ENCODE data around the gene C2CD4A. TPM values are rescaled to one million over a fixed set of nuclear protein-coding genes. Genes with fewer than 3 reads are reported as not detected.

Gene C2CD4A
- total and polyA plus RNA-seq, 10 of the 15 experiments (the other 5 are each of a cell fraction or from before 2014, with no cell fraction given) = not detected

- H3K9me3 ChIP-seq (replicated peaks; ENCODE audit: control insufficient read depth, insufficient read depth, low read length) = peaks cover 3% of the 10 kb centered on the region; the same call in 1 of the 3 replicates
- no peak overlapping the region for H3K9ac ChIP-seq (ENCODE audit: control insufficient read depth, insufficient read depth, low read length)
- no peaks in the 10 kb centered on the region for H3K27me3 ChIP-seq (replicated peaks in 1 of 2; ENCODE audit: control insufficient read depth in 2 of 2, insufficient read depth in 2 of 2, low read length in 1 of 2)
- no peak for FAIRE-seq
- no peaks in the 10 kb centered on the region for H3K79me2 ChIP-seq (ENCODE audit: control insufficient read depth, insufficient read depth, low read length)
- CTCF ChIA-PET = interaction anchor here (0.7 to 1.3 kb wide), 4 partner anchors 28 to 1026 kb away, joined by 3 to 4 read pairs (median 3); no protein-coding TSS in a partner anchor
- in situ Hi-C loops (cut with MboI) = no loop called here
- H3K27ac ChIP-seq (ENCODE audit: control insufficient read depth, insufficient read depth) = no peak overlapping the region
- ATAC-seq = no peak
- SMC1A ChIA-PET (ENCODE audit: uncharacterized antibody, unreplicated experiment) = interaction anchor here (1.4 kb wide), 1 partner anchor 11 kb away, joined by 5 read pairs; no protein-coding TSS in a partner anchor
- H2AFZ ChIP-seq (ENCODE audit: control insufficient read depth, low read depth, low read length) = no peak overlapping the region
- 99% methylated on average over 3 of the region's 3 CpGs for WGBS (ENCODE audit: insufficient coverage, insufficient replicate concordance, low lambda C conversion rate, missing lambda C conversion rate)
- H3K4me3 ChIP-seq = no peak overlapping the region
- DNase-seq (ENCODE audit: low read depth, low spot score) = no peak
- peaks cover 0 to 17% of the 10 kb centered on the region in 2 experiments; a peak in 2 of 4 replicates for H3K36me3 ChIP-seq (ENCODE audit: control insufficient read depth in 2 of 2, insufficient read depth in 2 of 2, low read length in 1 of 2)
- no peaks in the 10 kb centered on the region for H4K20me1 ChIP-seq (ENCODE audit: control insufficient read depth, insufficient read depth)
- no TSS peak for BruUV-seq (replicated peaks)
- RAD21 ChIA-PET (ENCODE audit: unreplicated experiment) = no interaction called here
- POLR2A ChIA-PET = no interaction called here
- H3K4me2 ChIP-seq (ENCODE audit: control insufficient read depth, insufficient read depth) = no peak overlapping the region
- TF ChIP-seq SREBF1 (IDR thresholded peaks at IDR 0.05; ENCODE audit: low read length) (no peak), CTCF (IDR thresholded peaks at IDR 0.05 in 2 of 3, conservative IDR thresholded peaks at IDR 0.05 in 1 of 3; ENCODE audit: control insufficient read depth in 2 of 3, extremely low read depth in 1 of 3, insufficient read depth in 1 of 3, low read depth in 3 of 3, low read length in 3 of 3) (0 out of 6 replicates have a peak, but pooled peaks of 1 of the 3 experiments have one; percentile 17), MYC (IDR thresholded peaks at IDR 0.05; ENCODE audit: insufficient read depth, insufficient read length, insufficient replicate concordance, low read length, severe bottlenecking) (no peak), NFIC (IDR thresholded peaks at IDR 0.05; ENCODE audit: low read depth, low read length) (no peak), BMI1 (IDR thresholded peaks at IDR 0.05; ENCODE audit: borderline replicate concordance) (no peak), ZNF622 (IDR thresholded peaks at IDR 0.05) (no peak), ZNF24 (IDR thresholded peaks at IDR 0.05) (no peak)
- H3K4me1 ChIP-seq (ENCODE audit: control insufficient read depth, insufficient read depth, low read length) = peaks cover 7% of the 10 kb centered on the region; the same call in 1 of the 2 replicates
- intact Hi-C loops (cut with micrococcal nuclease; ENCODE audit: unreplicated experiment) = no loop called here
Measured at GRCh38 chr15:62021991-62022600, 44.7 kb upstream of the C2CD4A start.

Measured in GM12878 (cell line).